ENCODE data around the gene ARID1B. TPM values are rescaled to one million over a fixed set of nuclear protein-coding genes. Genes with fewer than 3 reads are reported as not detected.

ARID1B gene
- total RNA-seq, 1 donor from 2014 or later = 59.3 TPM

DNA sequence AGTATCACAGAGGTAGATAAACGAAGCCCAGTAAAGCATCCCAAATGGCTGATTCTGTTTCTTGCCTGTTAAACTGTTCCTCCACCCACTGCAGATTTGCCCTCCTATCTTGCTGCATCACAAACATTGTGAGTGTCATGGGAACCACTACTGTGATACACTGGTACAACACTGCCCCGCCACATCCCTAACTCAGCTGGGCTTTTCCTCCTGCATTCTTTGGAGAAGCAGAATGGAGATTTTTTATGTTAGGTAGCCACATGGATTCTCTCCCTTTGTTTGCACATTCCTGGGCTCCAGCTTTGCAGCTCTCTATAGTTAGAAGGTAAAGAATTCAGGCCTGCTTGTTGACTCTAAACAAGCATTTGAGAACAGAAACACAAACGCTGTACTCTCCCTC is 312.1 kb downstream of the ARID1B start:
- H3K9me3 Mint-ChIP-seq (ENCODE audit: low read depth) = no peaks in the 10 kb centered on the region
- peaks cover 8% of the 10 kb centered on the region for H3K36me3 Mint-ChIP-seq (ENCODE audit: low read depth)
- H3K4me3 Mint-ChIP-seq (ENCODE audit: unreplicated experiment) = no peak overlapping the region
- TF ChIP-seq CTCF (IDR thresholded peaks at IDR 0.05) = no peak
- peak overlapping the region; percentile 56 for H3K27ac Mint-ChIP-seq (ENCODE audit: unreplicated experiment)
- H3K4me1 Mint-ChIP-seq (ENCODE audit: low read depth) = peaks cover 20% of the 10 kb centered on the region
- no peak for DNase-seq (ENCODE audit: low spot score)
- H3K27me3 Mint-ChIP-seq (ENCODE audit: low read depth) = no peaks in the 10 kb centered on the region

GRCh38 chr6:157089851-157090250 is 312.7 kb downstream of the ARID1B start:
- H3K9me3 Mint-ChIP-seq (ENCODE audit: low read depth) = no peaks in the 10 kb centered on the region
- TF ChIP-seq CTCF (IDR thresholded peaks at IDR 0.05) = no peak
- peak overlapping the region; percentile 18 for H3K27ac Mint-ChIP-seq (ENCODE audit: unreplicated experiment)
- peaks cover 8% of the 10 kb centered on the region for H3K36me3 Mint-ChIP-seq (ENCODE audit: low read depth)
- DNase-seq (ENCODE audit: low spot score) = no peak
- H3K27me3 Mint-ChIP-seq (ENCODE audit: low read depth) = no peaks in the 10 kb centered on the region
- H3K4me3 Mint-ChIP-seq (ENCODE audit: unreplicated experiment) = no peak overlapping the region
- H3K4me1 Mint-ChIP-seq (ENCODE audit: low read depth) = peaks cover 20% of the 10 kb centered on the region

GRCh38 chr6:157090736-157091135 is 313.6 kb downstream of the ARID1B start:
- Mint-ChIP-seq H3K27me3 (ENCODE audit: low read depth) (no peaks in the 10 kb centered on the region), H3K27ac (ENCODE audit: unreplicated experiment) (no peak overlapping the region), H3K4me1 (ENCODE audit: low read depth) (peaks cover 20% of the 10 kb centered on the region), H3K4me3 (ENCODE audit: unreplicated experiment) (no peak overlapping the region), H3K36me3 (ENCODE audit: low read depth) (peaks cover 3% of the 10 kb centered on the region), H3K9me3 (ENCODE audit: low read depth) (no peaks in the 10 kb centered on the region)
- no peak for DNase-seq (ENCODE audit: low spot score)
- no peak for TF ChIP-seq CTCF (IDR thresholded peaks at IDR 0.05)

DNA sequence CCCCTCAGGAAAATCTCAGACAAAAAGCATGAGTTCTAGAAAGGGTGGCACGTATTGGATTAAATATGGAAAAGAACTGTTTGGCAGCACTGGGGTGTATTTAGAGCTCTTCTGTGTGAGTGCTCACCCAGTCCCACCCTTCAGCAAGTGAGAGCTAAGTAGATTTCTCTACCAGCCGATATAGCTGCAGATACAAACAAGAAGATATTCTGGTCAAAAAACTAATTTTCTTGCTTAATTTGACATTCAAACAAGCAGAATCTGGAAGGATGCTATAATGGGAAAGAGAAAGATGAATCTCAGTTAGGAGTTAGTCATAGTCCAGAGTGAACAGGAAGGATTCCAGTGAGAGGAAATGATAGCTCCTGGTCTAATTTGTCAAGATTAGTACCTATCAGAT is 314.1 kb downstream of the ARID1B start:
- Mint-ChIP-seq H3K9me3 (ENCODE audit: low read depth) (no peaks in the 10 kb centered on the region), H3K4me3 (ENCODE audit: unreplicated experiment) (no peak overlapping the region), H3K36me3 (ENCODE audit: low read depth) (peaks cover 3% of the 10 kb centered on the region), H3K27me3 (ENCODE audit: low read depth) (no peaks in the 10 kb centered on the region), H3K27ac (ENCODE audit: unreplicated experiment) (no peak overlapping the region), H3K4me1 (ENCODE audit: low read depth) (peaks cover 20% of the 10 kb centered on the region)
- no peak for DNase-seq (ENCODE audit: low spot score)
- no peak for TF ChIP-seq CTCF (IDR thresholded peaks at IDR 0.05)

DNA sequence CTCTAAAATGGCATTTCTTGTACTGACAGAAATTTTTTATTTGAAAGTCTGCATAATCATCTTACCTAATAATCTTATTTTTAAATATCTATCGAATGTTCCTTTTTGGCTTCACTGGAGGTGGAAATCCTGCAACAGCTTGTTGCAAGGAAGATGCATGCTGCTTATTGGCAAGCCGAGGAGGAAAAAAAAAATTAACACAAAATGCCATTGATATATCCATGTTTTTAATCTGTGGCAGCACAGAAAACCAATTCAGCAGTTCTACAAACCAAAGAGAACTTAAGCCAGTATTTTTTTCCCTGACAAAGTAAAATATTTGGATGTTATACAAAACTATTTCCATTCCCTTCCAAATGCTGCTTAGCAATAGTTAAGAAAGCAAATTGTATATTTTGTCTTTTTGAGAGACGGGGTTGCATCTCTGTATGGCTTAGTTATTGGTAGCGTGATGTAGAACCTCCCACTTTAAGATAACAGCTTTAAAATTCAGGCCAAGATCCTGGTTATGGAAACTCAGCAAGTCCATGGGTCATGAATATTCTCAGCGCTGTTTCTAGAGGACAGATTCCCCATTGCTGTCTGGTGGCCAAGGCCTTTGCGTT is 314.8 kb downstream of the ARID1B start:
- H3K9me3 Mint-ChIP-seq (ENCODE audit: low read depth) = no peaks in the 10 kb centered on the region
- H3K4me1 Mint-ChIP-seq (ENCODE audit: low read depth) = peaks cover 20% of the 10 kb centered on the region
- no peak for TF ChIP-seq CTCF (IDR thresholded peaks at IDR 0.05)
- no peak overlapping the region for H3K27ac Mint-ChIP-seq (ENCODE audit: unreplicated experiment)
- no peak for DNase-seq (ENCODE audit: low spot score)
- H3K4me3 Mint-ChIP-seq (ENCODE audit: unreplicated experiment) = no peak overlapping the region
- H3K36me3 Mint-ChIP-seq (ENCODE audit: low read depth) = peaks cover 3% of the 10 kb centered on the region
- H3K27me3 Mint-ChIP-seq (ENCODE audit: low read depth) = no peaks in the 10 kb centered on the region

Measured in chondrocyte (in vitro differentiated cells).